Breast epithelium (tissue), 4 donors: ENCODE results near the gene MFRP. TPM values are rescaled to one million over a fixed set of nuclear protein-coding genes. Genes with fewer than 3 reads are reported as not detected.

ENCODE experiments used
- DNase-seq, 2 donors: peaks; one replicate each; pipeline ENCODE4 v3.0.0-alpha.2; 2019; ENCODE audit warnings: low spot score in 2 of 2
- H3K27ac ChIP-seq, 2 donors: fragments of 200-600 bp; sonication (generic) in 1 of 2; one replicate each; pipeline ENCODE4 v1.5.1; 2016 to 2019; ENCODE audit warnings: mild to moderate bottlenecking in 1 of 2
- H3K27me3 ChIP-seq, 2 donors: fragments of 200-600 bp; sonication (generic) in 1 of 2; one replicate each; pipeline versions ENCODE4 v1.5.1 to v1.6.0; 2017 to 2019; ENCODE audit warnings: control low read depth in 1 of 2, mild to moderate bottlenecking in 1 of 2
- H3K36me3 ChIP-seq: fragments of 200-600 bp; one replicate; pipeline ENCODE4 v1.5.1; 2019
- H3K4me1 ChIP-seq, 2 donors: fragments of 200-600 bp; sonication (generic); one replicate each; pipeline ENCODE4 v1.5.1; 2016 to 2019; ENCODE audit warnings: control low read depth in 1 of 2
- H3K4me3 ChIP-seq, 3 donors: fragments of 200-600 bp; sonication (generic); 1 replicate in 2 of 3; 2 replicates in 1 of 3; pipeline ENCODE4 v1.5.1; 2016 to 2019; ENCODE audit warnings: mild to moderate bottlenecking in 3 of 3, moderate library complexity in 2 of 3
- H3K9me3 ChIP-seq, 2 donors: fragments of 200-600 bp; sonication (generic) in 1 of 2; one replicate each; pipeline ENCODE4 v1.5.1; 2016 to 2019; ENCODE audit warnings: control low read depth in 1 of 2
- POLR2A ChIP-seq: fragments of 450-650 bp; IDR thresholded peaks from one replicate; pipeline ENCODE4 v1.6.1; 2016; ENCODE audit warnings: antibody characterized with exemption, mild to moderate bottlenecking, moderate library complexity
- POLR2AphosphoS5 ChIP-seq, 3 donors: sonication (generic); formaldehyde crosslinking; IDR thresholded peaks; one replicate each; pipeline ENCODE4 v1.6.1; 2017; ENCODE audit warnings: antibody characterized with exemption in 3 of 3
- intact Hi-C: fragments of 100-400 bp; cut with DNase I; formaldehyde crosslinking; loops from one replicate; pipeline ENCODE4 v1.15.1; 2023; ENCODE audit warnings: low total_unique reads
- total RNA-seq, 3 donors: library from RNA; depleted of rRNA; stranded (reverse); fragments of >200 nt; gene quantifications; one replicate each; pipeline ENCODE4 v1.1.0, GENCODE V29; 2016
- TF ChIP-seq, protein P1 (sequence below), 3 donors: fragments of 450-650 bp; IDR thresholded peaks; one replicate each; pipeline ENCODE4 v1.5.1; 2016 to 2017; ENCODE audit warnings: antibody characterized with exemption in 3 of 3, mild to moderate bottlenecking in 3 of 3, moderate library complexity in 3 of 3

MFRP gene
- total RNA-seq, 3 donors from 2014 or later, result 0.16 TPM; not detected in 2

DNA sequence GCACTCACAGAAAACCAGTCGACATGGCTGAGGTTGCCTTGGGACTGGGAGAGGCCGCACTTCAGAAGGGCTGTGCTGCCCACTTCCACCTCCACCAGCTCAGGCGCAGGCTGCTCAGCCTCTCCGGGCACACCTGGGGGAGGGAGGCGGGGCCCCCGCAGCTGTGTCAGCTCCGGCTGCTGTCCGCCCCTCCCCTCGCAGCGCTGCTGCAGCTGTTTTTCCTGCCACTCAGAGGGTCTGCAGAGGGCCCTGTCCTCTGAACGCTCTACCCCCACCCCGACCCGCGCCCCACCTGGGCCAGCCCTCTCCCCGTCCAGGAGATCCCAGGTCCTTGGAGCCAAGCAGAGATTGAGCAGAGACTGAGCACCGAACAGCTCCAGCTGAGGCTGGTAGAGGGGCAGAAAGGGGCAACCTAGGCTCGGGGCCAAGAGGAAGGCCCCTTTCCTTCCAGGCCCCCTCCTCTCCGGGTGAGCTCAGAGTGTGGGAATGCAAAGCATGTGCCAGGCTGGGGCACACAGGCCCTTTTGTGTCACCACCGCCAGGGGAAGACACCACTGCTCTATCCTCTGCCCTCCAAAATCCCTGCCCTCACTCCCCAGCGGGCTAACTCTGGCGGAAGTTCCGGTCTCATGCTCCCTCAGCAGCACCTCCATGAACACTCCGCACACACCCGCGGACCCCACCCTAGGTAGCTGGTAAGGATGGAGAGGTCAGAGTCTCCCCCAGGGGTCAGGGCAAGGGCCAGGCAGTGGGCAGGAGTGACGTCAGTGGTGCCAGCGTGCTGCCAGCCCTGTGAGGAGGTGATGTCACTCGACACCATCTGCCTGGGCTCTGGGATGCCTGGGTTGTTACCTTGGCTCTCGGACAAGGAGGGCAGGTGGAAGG is 31.1 kb downstream of the MFRP start:
- no peaks in the 10 kb centered on the region for H3K27me3 ChIP-seq
- H3K27ac ChIP-seq, result peak overlapping the region; percentile 90 to 96
- no peaks in the 10 kb centered on the region for H3K36me3 ChIP-seq
- H3K4me1 ChIP-seq, result peaks cover 5 to 12% of the 10 kb centered on the region in 2 donors
- peak in 1 of 2 donors; percentile 82 for DNase-seq
- intact Hi-C loops, result no loop called here
- TF ChIP-seq POLR2A, result no peak
- TF ChIP-seq POLR2AphosphoS5 (IDR thresholded peaks at IDR 0.05), result peak in 2 of 3 donors; percentile 24 to 66
- TF ChIP-seq, protein P1, sequence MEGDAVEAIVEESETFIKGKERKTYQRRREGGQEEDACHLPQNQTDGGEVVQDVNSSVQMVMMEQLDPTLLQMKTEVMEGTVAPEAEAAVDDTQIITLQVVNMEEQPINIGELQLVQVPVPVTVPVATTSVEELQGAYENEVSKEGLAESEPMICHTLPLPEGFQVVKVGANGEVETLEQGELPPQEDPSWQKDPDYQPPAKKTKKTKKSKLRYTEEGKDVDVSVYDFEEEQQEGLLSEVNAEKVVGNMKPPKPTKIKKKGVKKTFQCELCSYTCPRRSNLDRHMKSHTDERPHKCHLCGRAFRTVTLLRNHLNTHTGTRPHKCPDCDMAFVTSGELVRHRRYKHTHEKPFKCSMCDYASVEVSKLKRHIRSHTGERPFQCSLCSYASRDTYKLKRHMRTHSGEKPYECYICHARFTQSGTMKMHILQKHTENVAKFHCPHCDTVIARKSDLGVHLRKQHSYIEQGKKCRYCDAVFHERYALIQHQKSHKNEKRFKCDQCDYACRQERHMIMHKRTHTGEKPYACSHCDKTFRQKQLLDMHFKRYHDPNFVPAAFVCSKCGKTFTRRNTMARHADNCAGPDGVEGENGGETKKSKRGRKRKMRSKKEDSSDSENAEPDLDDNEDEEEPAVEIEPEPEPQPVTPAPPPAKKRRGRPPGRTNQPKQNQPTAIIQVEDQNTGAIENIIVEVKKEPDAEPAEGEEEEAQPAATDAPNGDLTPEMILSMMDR (IDR thresholded peaks at IDR 0.05), result peak; percentile 17 to 67 (median 22)
- H3K4me3 ChIP-seq, result peak overlapping the region; percentile 50 to 81 (median 61)
- no peaks in the 10 kb centered on the region for H3K9me3 ChIP-seq

GRCh38 chr11:119314726-119315125 is 31.8 kb downstream of the MFRP start:
- Histone ChIP-seq H3K36me3 (no peaks in the 10 kb centered on the region), H3K9me3 (no peaks in the 10 kb centered on the region), H3K4me1 (peaks cover 5 to 12% of the 10 kb centered on the region in 2 donors), H3K27me3 (no peaks in the 10 kb centered on the region), H3K27ac (peak overlapping the region; percentile 90 to 96), H3K4me3 (peak overlapping the region; percentile 50 to 81 (median 61))
- intact Hi-C loops, result no loop called here
- TF ChIP-seq POLR2A, result no peak
- TF ChIP-seq, protein P1 (IDR thresholded peaks at IDR 0.05), result no peak
- TF ChIP-seq POLR2AphosphoS5 (IDR thresholded peaks at IDR 0.05), result no peak
- no peak for DNase-seq

DNA sequence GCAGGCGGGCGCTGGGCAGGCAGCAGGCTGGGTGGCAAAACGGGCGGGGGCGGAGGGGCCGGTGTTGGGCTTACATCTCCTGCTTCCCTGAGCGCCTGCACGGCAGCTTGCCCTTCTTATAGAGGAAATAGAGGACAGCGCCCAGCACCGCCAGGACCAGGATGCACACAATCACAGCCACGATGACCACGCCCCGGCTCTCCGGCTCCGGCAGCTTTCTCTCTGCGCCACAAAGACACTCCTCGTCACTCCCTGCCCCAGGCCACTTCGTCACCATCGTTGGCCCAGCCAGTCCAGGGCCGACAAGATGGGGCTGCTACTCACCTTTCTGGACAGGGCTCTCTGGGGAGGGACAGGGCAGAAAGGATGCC is 35.8 kb downstream of the MFRP start:
- Histone ChIP-seq H3K9me3 (no peaks in the 10 kb centered on the region), H3K4me1 (no peaks in the 10 kb centered on the region), H3K4me3 (no peak overlapping the region), H3K27ac (peak overlapping the region; percentile 68 to 74), H3K36me3 (no peaks in the 10 kb centered on the region), H3K27me3 (no peaks in the 10 kb centered on the region)
- intact Hi-C loops, result no loop called here
- peak in 1 of 2 donors; percentile 61 for DNase-seq
- TF ChIP-seq, protein P1 (IDR thresholded peaks at IDR 0.05), result no peak
- TF ChIP-seq POLR2A (no peak), POLR2AphosphoS5 (IDR thresholded peaks at IDR 0.05) (no peak)

GRCh38 chr11:119309953-119310681 is 36.4 kb downstream of the MFRP start:
- Histone ChIP-seq H3K4me1 (no peaks in the 10 kb centered on the region), H3K27ac (peak overlapping the region; percentile 68 to 74), H3K27me3 (no peaks in the 10 kb centered on the region), H3K9me3 (no peaks in the 10 kb centered on the region), H3K4me3 (no peak overlapping the region), H3K36me3 (no peaks in the 10 kb centered on the region)
- intact Hi-C loops, result no loop called here
- TF ChIP-seq POLR2A (no peak), POLR2AphosphoS5 (IDR thresholded peaks at IDR 0.05) (no peak)
- TF ChIP-seq, protein P1 (IDR thresholded peaks at IDR 0.05), result no peak
- DNase-seq, result no peak

GRCh38 chr11:119309411-119309810 is 37.1 kb downstream of the MFRP start:
- intact Hi-C loops, result no loop called here
- DNase-seq, result no peak
- Histone ChIP-seq H3K9me3 (no peaks in the 10 kb centered on the region), H3K36me3 (no peaks in the 10 kb centered on the region), H3K4me1 (no peaks in the 10 kb centered on the region), H3K4me3 (no peak overlapping the region), H3K27ac (no peak overlapping the region), H3K27me3 (no peaks in the 10 kb centered on the region)
- TF ChIP-seq POLR2AphosphoS5 (IDR thresholded peaks at IDR 0.05) (no peak), POLR2A (no peak)
- TF ChIP-seq, protein P1 (IDR thresholded peaks at IDR 0.05), result no peak
